Gastroesophageal sphincter (tissue), 3 donors: Measurements from ENCODE around the gene LAMA3.

Experiments used
- CTCF ChIP-seq, 4 experiments: fragments of 200-600 bp in 2 of 4; fragments of 450-650 bp in 2 of 4; sonication (generic) in 1 of 4; IDR thresholded peaks; one replicate each; pipeline ENCODE4 v1.5.1; 2017 to 2019; ENCODE audit warnings: antibody characterized with exemption in 4 of 4, mild to moderate bottlenecking in 2 of 4, moderate library complexity in 2 of 4
- POLR2AphosphoS5 ChIP-seq: sonication (generic); formaldehyde crosslinking; IDR thresholded peaks from one replicate; pipeline ENCODE4 v1.6.1; 2017; ENCODE audit warnings: antibody characterized with exemption

- no peak for TF ChIP-seq POLR2AphosphoS5
- no peak for TF ChIP-seq CTCF (IDR thresholded peaks at IDR 0.05)
Measured at GRCh38 chr18:23671564-23671963, 17.7 kb upstream of the LAMA3 start.
